ENCODE measurements around the gene CD52. TPM values are rescaled to one million over a fixed set of nuclear protein-coding genes. Genes with fewer than 3 reads are reported as not detected.

The CD52 gene
- total and polyA plus RNA-seq, 7 donors, result 2.1 to 4.2 (median 3.9) TPM

- DNase-seq (no peak), ATAC-seq (no peak)
- no peaks in the 10 kb centered on the region for H3K4me1 ChIP-seq
- intact Hi-C loops (cut with DNase I), result no loop called here
- H3K27me3 ChIP-seq (ENCODE audit: insufficient read depth in 3 of 3, low read length in 2 of 3), result peaks cover 0 to 18% (median 4%) of the 10 kb centered on the region in 3 donors
- no peak overlapping the region for H3K4me3 ChIP-seq
- H3K36me3 ChIP-seq (ENCODE audit: insufficient read depth in 1 of 2, low read depth in 1 of 2), result no peaks in the 10 kb centered on the region
- H3K27ac ChIP-seq, result no peak overlapping the region
- WGBS, 3 donors, result 61 to 68% (median 62%) methylated on average over 4 of the region's 4 CpGs
- H3K9me3 ChIP-seq, result no peaks in the 10 kb centered on the region
- no peak for TF ChIP-seq CTCF (IDR thresholded peaks at IDR 0.05)
Observed at GRCh38 chr1:26368006-26368405, 50.2 kb downstream of the CD52 start.

- Histone ChIP-seq H3K4me3 (no peak overlapping the region), H3K4me1 (no peaks in the 10 kb centered on the region), H3K9me3 (no peaks in the 10 kb centered on the region), H3K36me3 (ENCODE audit: insufficient read depth in 1 of 2, low read depth in 1 of 2) (no peaks in the 10 kb centered on the region), H3K27ac (no peak overlapping the region), H3K27me3 (ENCODE audit: insufficient read depth in 3 of 3, low read length in 2 of 3) (peaks cover 0 to 18% (median 4%) of the 10 kb centered on the region in 3 donors)
- ATAC-seq (no peak), DNase-seq (no peak)
- no peak for TF ChIP-seq CTCF (IDR thresholded peaks at IDR 0.05)
- intact Hi-C loops (cut with DNase I), result no loop called here
- 90 to 91% (median 91%) methylated on average over 3 of the region's 3 CpGs for WGBS, 3 donors
Observed at GRCh38 chr1:26368486-26368885, 50.7 kb downstream of the CD52 start.

Other genes starting within 250 kb of the CD52 start
- 1 to 10 TPM; 3.1 to 7.0 (median 5.3) TPM for gene PDIK1L, start 206.1 kb upstream of the CD52 start, total RNA-seq
- 1 to 10 TPM; 1.4 to 5.8 (median 2.4) TPM for gene PDIK1L, start 206.1 kb upstream of the CD52 start, polyA plus RNA-seq
- 1 to 10 TPM; 1.2 to 2.9 (median 1.3) TPM for gene FAM110D, start 158.9 kb upstream of the CD52 start, total RNA-seq
- gene FAM110D, start 158.9 kb upstream of the CD52 start, polyA plus RNA-seq, result 1 to 10 TPM; 1.4 to 1.7 (median 1.7) TPM
- gene C1orf232, start 149.0 kb upstream of the CD52 start, total RNA-seq, result not detected
- not detected for gene C1orf232, start 149.0 kb upstream of the CD52 start, polyA plus RNA-seq
- 100 to 1,000 TPM in 1 of 4 donors, 10 to 100 TPM in 3; 75.2 to 116 (median 78.3) TPM for gene ZNF593, start 148.1 kb upstream of the CD52 start, total RNA-seq
- gene ZNF593, start 148.1 kb upstream of the CD52 start, polyA plus RNA-seq, result 100 to 1,000 TPM in 2 of 3 donors, 10 to 100 TPM in 1; 65.7 to 236 (median 162) TPM
- gene ZNF593OS, start 146.1 kb upstream of the CD52 start, total RNA-seq, result 1 to 10 TPM; 1.6 to 4.2 (median 2.9) TPM
- gene ZNF593OS, start 146.1 kb upstream of the CD52 start, polyA plus RNA-seq, result under 1 TPM; 0.16 to 0.70 (median 0.44) TPM
- gene CNKSR1, start 140.5 kb upstream of the CD52 start, total RNA-seq, result 10 to 100 TPM; 54.8 to 90.4 (median 73.0) TPM
- gene CNKSR1, start 140.5 kb upstream of the CD52 start, polyA plus RNA-seq, result 10 to 100 TPM; 11.0 to 45.3 (median 24.5) TPM
- gene CATSPER4, start 127.4 kb upstream of the CD52 start, total RNA-seq, result under 1 TPM in 1 of 4 donors, not detected in 3; 0.24 TPM
- under 1 TPM in 1 of 3 donors, not detected in 2; 0.01 TPM for gene CATSPER4, start 127.4 kb upstream of the CD52 start, polyA plus RNA-seq
- gene CEP85, start 83.8 kb upstream of the CD52 start, total RNA-seq, result 10 to 100 TPM; 16.0 to 52.5 (median 41.1) TPM
- gene CEP85, start 83.8 kb upstream of the CD52 start, polyA plus RNA-seq, result 10 to 100 TPM; 14.8 to 24.2 (median 18.0) TPM
- gene SH3BGRL3, start 37.9 kb upstream of the CD52 start, total RNA-seq, result 10 to 100 TPM; 21.4 to 30.6 (median 22.6) TPM
- gene SH3BGRL3, start 37.9 kb upstream of the CD52 start, polyA plus RNA-seq, result 10 to 100 TPM; 10.9 to 78.1 (median 18.2) TPM
- gene UBXN11, start 11.3 kb upstream of the CD52 start, total RNA-seq, result 1 to 10 TPM; 3.5 to 7.0 (median 3.9) TPM
- 1 to 10 TPM; 3.9 to 6.8 (median 5.8) TPM for gene UBXN11, start 11.3 kb upstream of the CD52 start, polyA plus RNA-seq
- gene CRYBG2, start 36.2 kb downstream of the CD52 start, total RNA-seq, result 1 to 10 TPM in 1 of 4 donors, under 1 TPM in 1, not detected in 2; 0.56 to 2.9 TPM
- gene CRYBG2, start 36.2 kb downstream of the CD52 start, polyA plus RNA-seq, result under 1 TPM in 1 of 3 donors, not detected in 2; 0.01 TPM
- not detected for gene ZNF683, start 54.8 kb downstream of the CD52 start, total RNA-seq
- gene ZNF683, start 54.8 kb downstream of the CD52 start, polyA plus RNA-seq, result under 1 TPM in 1 of 3 donors, not detected in 2; 0.06 TPM
- not detected for gene LIN28A, start 92.9 kb downstream of the CD52 start, total RNA-seq
- not detected for gene LIN28A, start 92.9 kb downstream of the CD52 start, polyA plus RNA-seq
- gene DHDDS, start 114.4 kb downstream of the CD52 start, total RNA-seq, result 10 to 100 TPM; 14.1 to 25.8 (median 21.4) TPM
- 10 to 100 TPM; 15.8 to 40.6 (median 23.3) TPM for gene DHDDS, start 114.4 kb downstream of the CD52 start, polyA plus RNA-seq
- gene HMGN2, start 154.5 kb downstream of the CD52 start, total RNA-seq, result 100 to 1,000 TPM in 3 of 4 donors, 10 to 100 TPM in 1; 95.4 to 157 (median 135) TPM
- gene HMGN2, start 154.5 kb downstream of the CD52 start, polyA plus RNA-seq, result 100 to 1,000 TPM; 103 to 136 (median 128) TPM
- 1 to 10 TPM; 2.5 to 3.0 (median 2.7) TPM for gene RPS6KA1, start 211.8 kb downstream of the CD52 start, total RNA-seq
- gene RPS6KA1, start 211.8 kb downstream of the CD52 start, polyA plus RNA-seq, result 1 to 10 TPM in 2 of 3 donors, under 1 TPM in 1; 0.88 to 1.8 (median 1.3) TPM

All from psoas muscle (tissue), 8 donors.